ENCODE data around the gene DENND1A. TPM values are rescaled to one million over a fixed set of nuclear protein-coding genes. Genes with fewer than 3 reads are reported as not detected.
"Not testable (repeated sequence)": the region's sequence is repeated elsewhere in the genome, so short reads cannot be mapped to it uniquely, and the experiment has no call there.

DENND1A gene
- total RNA-seq, 1 donor, result 35.6 TPM

DNA sequence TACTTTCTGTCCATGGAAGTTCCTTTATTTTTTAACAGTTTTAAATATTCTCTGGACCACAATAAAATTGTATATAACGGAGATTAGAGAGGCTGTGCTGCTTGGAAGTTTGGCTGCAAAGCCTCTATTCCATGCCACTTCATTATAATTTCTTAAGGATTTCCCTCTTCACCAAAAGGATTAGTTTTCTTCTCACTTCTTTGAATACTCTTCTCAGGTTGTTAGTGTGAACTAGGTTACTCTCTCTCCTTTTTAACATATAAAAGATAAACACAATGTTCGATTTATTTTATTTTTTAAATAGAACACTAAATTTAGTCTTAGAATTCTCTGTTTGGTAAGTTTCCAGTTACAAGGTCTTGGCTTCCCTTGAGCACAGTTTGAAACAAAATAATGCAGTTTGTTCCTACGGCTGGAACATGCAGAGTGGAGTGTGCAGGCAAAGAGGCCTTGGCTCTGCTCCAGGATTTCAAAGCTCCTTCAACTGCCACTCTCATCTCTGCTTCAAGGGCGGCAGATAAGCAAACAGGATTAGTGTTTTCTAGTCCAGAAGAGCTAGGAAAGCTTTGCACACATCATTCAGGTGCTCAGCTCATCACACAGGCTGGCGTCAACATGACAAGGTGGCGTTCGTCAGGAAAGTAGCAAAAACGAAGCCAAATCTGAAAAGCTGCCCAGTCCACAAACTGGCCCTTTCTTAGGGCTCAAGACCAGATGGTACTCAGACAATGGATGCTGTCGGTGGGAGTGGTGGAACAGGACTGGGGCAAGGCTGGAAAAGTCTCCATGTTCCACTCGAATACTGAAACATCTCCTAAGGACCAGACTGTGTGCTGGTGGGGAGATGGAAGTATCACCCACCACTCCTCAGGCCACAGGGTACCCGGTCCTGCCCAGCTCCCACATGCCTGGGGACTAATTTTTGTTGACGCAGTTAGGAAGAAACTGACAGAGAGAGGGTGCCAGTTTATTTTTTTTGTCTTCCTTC lies 287.3 kb downstream of the DENND1A start:
- Histone ChIP-seq H3K27me3 (ENCODE audit: insufficient read depth, low read length) (no peaks in the 10 kb centered on the region), H3K9me3 (ENCODE audit: low read depth, low read length) (no peaks in the 10 kb centered on the region), H3K4me3 (ENCODE audit: low read length) (no peak overlapping the region), H3K4me1 (ENCODE audit: insufficient read depth, low read length) (peaks cover 17% of the 10 kb centered on the region)

DNA sequence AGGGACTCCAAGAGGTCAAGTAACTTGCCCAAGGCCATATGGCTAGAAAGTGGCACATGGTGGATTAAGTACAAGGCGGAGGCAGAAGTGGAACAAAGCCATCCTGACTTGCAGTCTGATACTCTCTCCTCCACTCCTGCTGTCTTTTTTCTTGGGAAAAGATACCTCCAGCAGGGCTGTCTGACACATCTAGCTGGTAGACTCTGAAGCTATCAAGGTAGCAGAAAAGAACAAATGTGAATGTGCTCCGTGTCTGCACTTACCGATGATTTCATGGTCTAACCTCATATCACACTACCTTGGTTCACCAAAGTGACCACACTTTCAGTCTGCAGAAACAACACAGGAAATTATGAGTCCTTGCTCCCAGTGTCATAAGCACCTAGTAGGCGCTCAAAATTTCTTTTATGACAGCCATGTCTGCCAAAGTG lies 289.1 kb downstream of the DENND1A start:
- no peaks in the 10 kb centered on the region for H3K9me3 ChIP-seq (ENCODE audit: low read depth, low read length)
- H3K4me3 ChIP-seq (ENCODE audit: low read length), result no peak overlapping the region
- no peaks in the 10 kb centered on the region for H3K27me3 ChIP-seq (ENCODE audit: insufficient read depth, low read length)
- H3K4me1 ChIP-seq (ENCODE audit: insufficient read depth, low read length), result peaks cover 19% of the 10 kb centered on the region

DNA sequence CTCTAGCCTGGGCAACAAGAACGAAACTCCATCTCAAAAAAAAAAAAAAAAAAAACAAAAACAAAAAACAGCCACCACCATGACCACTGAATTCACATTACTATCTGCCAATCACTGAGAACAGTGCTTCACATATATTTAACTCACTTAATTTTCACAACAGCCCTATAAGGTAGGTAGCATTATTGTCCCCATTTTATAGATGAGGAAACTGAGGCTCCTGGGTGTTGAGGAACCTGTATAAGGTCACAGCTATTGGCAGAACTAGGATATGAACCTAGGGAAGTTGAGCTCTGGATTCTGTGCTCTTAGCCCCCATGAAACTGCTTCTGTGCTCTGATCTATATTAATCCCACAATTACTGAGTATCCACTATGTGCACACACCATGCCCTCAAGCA lies 290.2 kb downstream of the DENND1A start:
- H3K4me3 ChIP-seq (ENCODE audit: low read length), result no peak overlapping the region
- H3K4me1 ChIP-seq (ENCODE audit: insufficient read depth, low read length), result peaks cover 19% of the 10 kb centered on the region
- no peaks in the 10 kb centered on the region for H3K27me3 ChIP-seq (ENCODE audit: insufficient read depth, low read length)
- no peaks in the 10 kb centered on the region for H3K9me3 ChIP-seq (ENCODE audit: low read depth, low read length)

DNA sequence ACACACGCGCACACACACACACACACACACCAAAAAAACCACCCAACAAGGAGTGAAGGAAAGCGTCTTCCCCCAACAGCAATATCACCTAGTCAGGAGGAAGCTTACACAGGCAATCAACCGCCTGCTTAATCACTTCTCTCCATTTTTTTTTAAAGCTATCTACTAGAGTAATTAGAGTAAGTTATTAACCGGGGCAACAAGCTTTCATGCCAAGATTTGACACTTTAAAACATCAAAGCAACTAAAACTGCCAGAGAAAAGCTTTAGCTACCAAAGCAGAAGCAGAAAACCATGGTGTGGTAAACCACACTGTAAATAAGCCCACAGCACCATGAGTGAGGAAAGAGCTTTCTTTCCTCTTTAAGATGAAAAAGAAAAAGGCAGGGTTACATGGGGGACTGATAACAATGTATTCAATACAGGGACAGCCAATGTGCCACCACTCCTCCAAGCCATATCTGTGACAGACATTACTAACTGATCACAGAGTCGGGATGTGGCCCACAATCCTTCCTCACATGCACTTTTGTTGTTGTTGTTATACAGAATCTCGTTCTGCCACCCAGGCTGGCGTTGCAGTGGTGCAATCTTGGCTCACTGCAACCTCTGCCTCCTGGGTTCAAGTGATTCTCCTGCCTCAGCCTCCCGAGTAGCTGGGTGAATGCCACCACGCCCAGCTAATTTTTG lies 291.8 kb downstream of the DENND1A start:
- H3K9me3 ChIP-seq (ENCODE audit: low read depth, low read length), result no peaks in the 10 kb centered on the region
- H3K27me3 ChIP-seq (ENCODE audit: insufficient read depth, low read length), result no peaks in the 10 kb centered on the region
- peaks cover 19% of the 10 kb centered on the region for H3K4me1 ChIP-seq (ENCODE audit: insufficient read depth, low read length)
- peak overlapping the region; percentile 10 for H3K4me3 ChIP-seq (ENCODE audit: low read length)

DNA sequence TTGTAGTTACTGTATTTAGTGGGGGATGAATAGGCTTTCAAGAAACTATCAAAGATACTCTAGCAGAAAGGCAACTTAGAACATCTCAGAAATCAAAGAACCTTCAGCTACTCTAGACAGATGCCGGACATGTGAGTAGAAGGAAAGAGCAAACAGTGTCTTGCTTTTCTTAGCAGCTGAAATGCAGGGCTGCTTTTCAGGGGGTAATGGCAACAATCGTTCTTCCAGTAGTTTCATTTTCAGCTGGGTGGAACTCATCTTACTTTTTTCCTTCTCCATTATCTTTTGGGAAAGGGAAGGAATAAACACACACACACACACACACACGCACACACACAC lies 292.4 kb downstream of the DENND1A start:
- Histone ChIP-seq H3K4me3 (ENCODE audit: low read length) (peak overlapping the region; percentile 10), H3K9me3 (ENCODE audit: low read depth, low read length) (no peaks in the 10 kb centered on the region), H3K4me1 (ENCODE audit: insufficient read depth, low read length) (peaks cover 19% of the 10 kb centered on the region), H3K27me3 (ENCODE audit: insufficient read depth, low read length) (no peaks in the 10 kb centered on the region)

DNA sequence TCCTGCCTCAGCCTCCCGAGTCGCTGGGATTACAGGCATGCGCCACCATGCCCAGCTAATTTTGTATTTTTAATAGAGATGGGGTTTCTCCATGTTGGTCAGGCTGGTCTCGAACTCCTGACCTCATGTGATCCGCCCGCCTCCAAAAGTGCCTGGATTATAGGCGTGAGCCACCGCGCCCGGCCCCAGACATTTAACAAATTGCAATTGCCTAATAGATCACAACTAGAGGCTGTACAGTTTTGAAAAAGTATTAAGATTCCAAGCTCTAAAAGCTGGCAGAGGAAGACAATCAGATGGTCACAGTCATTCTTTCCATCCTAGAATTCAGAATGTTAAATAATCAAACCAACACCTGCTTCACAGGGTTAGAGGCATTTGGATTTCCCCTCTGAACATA lies 293.1 kb downstream of the DENND1A start:
- not testable (repeated sequence) for H3K4me3 ChIP-seq (ENCODE audit: low read length); H3K27me3 ChIP-seq (ENCODE audit: insufficient read depth, low read length); H3K9me3 ChIP-seq (ENCODE audit: low read depth, low read length)
- peaks cover 19% of the 10 kb centered on the region for H3K4me1 ChIP-seq (ENCODE audit: insufficient read depth, low read length)

DNA sequence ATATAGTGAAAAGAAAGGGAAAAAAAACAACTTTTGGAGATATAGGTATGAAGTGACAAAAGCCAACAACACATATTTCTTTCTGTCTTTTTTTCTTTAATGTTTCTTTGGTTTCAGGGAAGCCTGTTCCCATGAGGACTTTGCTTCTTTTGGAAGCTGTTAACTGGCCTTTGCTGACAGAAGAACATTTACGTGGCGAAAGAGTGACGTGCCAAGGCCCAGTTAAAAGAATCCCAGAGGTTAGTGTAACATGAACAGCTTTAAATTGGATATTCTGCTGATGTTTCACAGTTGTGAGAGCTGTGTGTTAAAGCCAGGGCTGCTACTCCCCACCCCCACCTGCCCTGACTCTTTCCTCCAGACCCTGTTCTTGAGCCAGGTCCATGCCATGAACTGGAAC lies 298.1 kb downstream of the DENND1A start:
- Histone ChIP-seq H3K4me3 (ENCODE audit: low read length) (no peak overlapping the region), H3K9me3 (ENCODE audit: low read depth, low read length) (no peaks in the 10 kb centered on the region), H3K4me1 (ENCODE audit: insufficient read depth, low read length) (no peaks in the 10 kb centered on the region), H3K27me3 (ENCODE audit: insufficient read depth, low read length) (no peaks in the 10 kb centered on the region)

DNA sequence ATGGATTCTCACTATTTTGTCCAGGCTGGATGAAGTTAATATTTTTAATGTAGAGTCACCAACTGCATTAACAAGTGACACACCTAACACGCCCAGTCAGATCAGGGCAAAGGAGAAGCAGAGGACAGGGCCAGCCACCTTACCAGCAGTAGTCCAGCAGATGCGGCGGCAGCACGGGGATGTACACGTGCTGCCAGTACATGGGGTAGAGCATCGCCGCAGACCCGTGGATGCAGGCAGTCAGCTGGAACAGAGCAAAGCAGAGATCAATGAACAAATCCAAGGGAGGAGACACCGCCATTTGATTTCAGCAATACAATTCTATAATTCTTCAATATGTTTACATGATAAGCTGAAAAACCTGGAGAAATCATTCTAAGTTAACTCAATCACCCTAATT lies 299.7 kb downstream of the DENND1A start:
- no peak overlapping the region for H3K4me3 ChIP-seq (ENCODE audit: low read length)
- H3K4me1 ChIP-seq (ENCODE audit: insufficient read depth, low read length), result no peaks in the 10 kb centered on the region
- no peaks in the 10 kb centered on the region for H3K9me3 ChIP-seq (ENCODE audit: low read depth, low read length)
- no peaks in the 10 kb centered on the region for H3K27me3 ChIP-seq (ENCODE audit: insufficient read depth, low read length)

DNA sequence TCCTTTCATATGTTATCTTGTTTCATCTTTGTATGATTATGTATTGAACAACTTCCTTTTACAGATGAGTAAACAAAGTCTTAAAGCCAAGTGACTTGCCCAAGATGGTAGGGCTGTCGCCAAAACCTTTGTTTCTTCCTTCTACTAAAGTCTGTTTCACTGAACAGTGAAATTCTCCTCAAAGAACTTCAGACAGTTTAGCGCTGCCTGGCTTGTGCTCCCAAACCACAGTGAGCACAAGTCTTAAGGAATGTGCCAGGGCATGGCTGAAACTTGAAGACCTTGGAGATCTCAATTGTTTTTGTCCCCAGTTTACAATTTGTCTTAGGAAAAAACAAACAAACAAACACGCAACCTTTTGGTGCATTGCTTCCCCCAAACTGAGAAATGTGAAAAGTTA lies 300.4 kb downstream of the DENND1A start:
- no peaks in the 10 kb centered on the region for H3K9me3 ChIP-seq (ENCODE audit: low read depth, low read length)
- H3K4me1 ChIP-seq (ENCODE audit: insufficient read depth, low read length), result no peaks in the 10 kb centered on the region

DNA sequence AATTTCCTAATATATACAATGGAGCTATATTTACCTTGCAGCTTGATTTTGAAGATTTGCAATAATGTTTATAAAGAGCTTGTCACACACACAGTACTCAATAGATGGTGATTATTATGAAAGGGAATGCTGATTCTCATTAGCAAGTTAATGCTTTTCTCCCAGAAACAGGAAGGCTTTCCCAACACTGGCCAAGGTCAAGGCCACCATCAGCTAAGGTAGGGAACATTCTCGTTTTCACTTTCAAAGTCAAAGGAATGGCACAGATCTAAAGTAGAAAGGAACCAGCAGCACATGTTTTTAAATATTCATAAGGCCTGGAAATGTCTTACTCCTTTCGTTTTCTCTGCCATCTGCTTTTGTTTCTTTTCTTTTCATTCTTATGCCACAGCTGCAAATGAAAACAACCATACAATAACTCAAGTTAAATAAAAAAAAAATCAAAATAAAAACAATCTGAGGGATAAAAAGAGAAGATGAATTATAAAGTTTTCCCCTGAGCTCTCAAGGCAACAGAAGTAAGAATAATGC lies 307.1 kb downstream of the DENND1A start:
- Histone ChIP-seq H3K4me3 (ENCODE audit: low read length) (no peak overlapping the region), H3K9me3 (ENCODE audit: low read depth, low read length) (no peaks in the 10 kb centered on the region), H3K4me1 (ENCODE audit: insufficient read depth, low read length) (no peaks in the 10 kb centered on the region), H3K27me3 (ENCODE audit: insufficient read depth, low read length) (no peaks in the 10 kb centered on the region)

More for the DNA sequence above, 300.4 kb downstream of the DENND1A start:
- Histone ChIP-seq H3K4me3 (ENCODE audit: low read length) (no peak overlapping the region), H3K27me3 (ENCODE audit: insufficient read depth, low read length) (no peaks in the 10 kb centered on the region)

DNA sequence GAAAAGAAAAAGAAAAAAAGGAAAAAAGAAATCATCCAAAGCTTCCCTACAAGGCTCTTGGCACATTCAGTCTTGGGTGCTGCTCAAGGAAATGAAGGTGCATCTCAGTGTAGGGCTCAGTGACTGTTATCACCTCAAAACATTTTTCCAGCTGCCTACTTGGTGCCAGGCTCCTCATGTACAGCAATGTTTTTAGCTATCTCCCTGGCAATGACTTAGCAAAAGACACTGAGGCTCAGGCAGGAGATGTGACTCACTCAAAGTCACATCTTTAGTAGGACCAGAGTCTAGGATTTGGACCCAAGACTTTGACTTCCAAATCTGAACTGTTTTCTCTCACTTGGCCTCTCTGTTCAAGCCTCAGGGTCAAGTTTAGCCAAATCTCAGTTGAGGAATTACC lies 309.7 kb downstream of the DENND1A start:
- Histone ChIP-seq H3K4me3 (ENCODE audit: low read length) (no peak overlapping the region), H3K4me1 (ENCODE audit: insufficient read depth, low read length) (no peaks in the 10 kb centered on the region), H3K27me3 (ENCODE audit: insufficient read depth, low read length) (no peaks in the 10 kb centered on the region), H3K9me3 (ENCODE audit: low read depth, low read length) (no peaks in the 10 kb centered on the region)

DNA sequence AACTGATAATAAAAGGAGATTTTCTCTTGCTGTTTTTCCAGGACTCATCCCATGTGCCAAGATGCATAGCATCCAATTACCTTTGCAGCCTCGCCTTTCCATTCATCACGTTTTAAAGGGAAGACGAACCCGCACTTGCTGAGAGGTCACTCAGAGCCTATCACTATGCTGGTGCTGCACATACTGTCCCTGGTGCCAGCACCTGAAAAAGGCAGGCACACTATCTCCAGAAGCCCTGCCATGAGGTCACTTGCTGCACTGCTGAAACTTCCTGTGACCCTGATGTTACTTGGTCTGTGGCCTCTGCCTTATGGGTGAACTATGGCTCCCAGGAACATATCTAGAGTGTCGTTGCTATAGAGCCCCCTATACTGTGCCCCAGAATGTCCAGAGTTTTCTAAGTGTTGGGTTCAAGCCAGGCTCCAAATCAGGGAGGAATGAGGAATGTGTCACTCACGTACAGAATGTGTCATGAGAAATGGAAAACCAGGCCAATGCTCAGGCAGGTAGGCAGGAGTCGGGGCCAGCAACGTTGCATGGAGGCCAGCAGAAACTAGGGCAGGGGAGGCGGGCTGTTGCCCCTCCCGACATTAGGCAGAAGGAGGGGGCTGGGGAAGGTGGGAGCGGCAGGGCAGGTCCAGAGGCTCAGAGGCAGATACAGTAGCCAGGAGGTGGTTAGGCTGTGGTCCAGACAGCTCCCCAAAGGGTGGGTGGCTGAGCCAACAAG lies 311.8 kb downstream of the DENND1A start:
- Histone ChIP-seq H3K4me3 (ENCODE audit: low read length) (no peak overlapping the region), H3K9me3 (ENCODE audit: low read depth, low read length) (no peaks in the 10 kb centered on the region), H3K27me3 (ENCODE audit: insufficient read depth, low read length) (no peaks in the 10 kb centered on the region), H3K4me1 (ENCODE audit: insufficient read depth, low read length) (no peaks in the 10 kb centered on the region)

DNA sequence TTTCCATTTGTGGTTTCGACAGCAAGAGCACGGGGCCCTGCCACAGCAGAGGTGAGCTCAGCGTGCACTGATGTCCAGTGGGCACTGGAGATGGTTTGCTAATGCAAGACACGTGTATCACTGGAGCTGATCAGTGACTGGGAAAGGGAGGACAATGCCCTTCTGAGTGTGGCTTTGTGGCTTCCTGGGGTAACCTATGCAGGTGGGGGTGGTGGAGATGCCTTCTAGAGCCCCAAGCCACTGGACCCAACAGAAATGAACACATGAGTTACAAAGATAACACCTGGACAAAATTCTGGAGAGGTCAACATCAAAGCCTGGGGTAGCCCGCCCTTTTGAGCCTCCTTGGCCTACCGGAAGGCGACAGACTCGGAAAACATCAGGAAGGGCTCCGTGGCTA lies 312.6 kb downstream of the DENND1A start:
- H3K9me3 ChIP-seq (ENCODE audit: low read depth, low read length), result no peaks in the 10 kb centered on the region
- no peaks in the 10 kb centered on the region for H3K27me3 ChIP-seq (ENCODE audit: insufficient read depth, low read length)
- H3K4me1 ChIP-seq (ENCODE audit: insufficient read depth, low read length), result no peaks in the 10 kb centered on the region
- H3K4me3 ChIP-seq (ENCODE audit: low read length), result no peak overlapping the region

DNA sequence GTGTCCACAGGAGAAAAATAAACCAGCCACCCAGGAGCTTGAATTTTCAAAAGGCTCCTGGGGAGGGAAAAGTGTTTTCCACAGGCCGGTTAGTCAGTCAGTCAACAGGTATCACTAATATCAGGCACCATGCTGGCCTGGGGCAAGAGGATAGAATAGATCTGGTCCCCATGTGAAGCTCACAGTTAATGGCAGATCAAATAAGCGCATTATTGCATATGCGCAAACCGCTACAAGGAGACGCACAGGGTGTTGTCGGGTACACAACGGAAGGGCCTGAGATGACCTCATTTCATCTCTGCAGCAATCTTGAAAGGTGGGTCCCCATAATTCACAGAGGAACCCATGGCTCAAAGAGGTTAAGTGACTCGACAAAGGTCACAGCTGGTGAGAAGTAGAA lies 313.2 kb downstream of the DENND1A start:
- no peaks in the 10 kb centered on the region for H3K4me1 ChIP-seq (ENCODE audit: insufficient read depth, low read length)
- no peaks in the 10 kb centered on the region for H3K27me3 ChIP-seq (ENCODE audit: insufficient read depth, low read length)
- H3K9me3 ChIP-seq (ENCODE audit: low read depth, low read length), result no peaks in the 10 kb centered on the region
- no peak overlapping the region for H3K4me3 ChIP-seq (ENCODE audit: low read length)

DNA sequence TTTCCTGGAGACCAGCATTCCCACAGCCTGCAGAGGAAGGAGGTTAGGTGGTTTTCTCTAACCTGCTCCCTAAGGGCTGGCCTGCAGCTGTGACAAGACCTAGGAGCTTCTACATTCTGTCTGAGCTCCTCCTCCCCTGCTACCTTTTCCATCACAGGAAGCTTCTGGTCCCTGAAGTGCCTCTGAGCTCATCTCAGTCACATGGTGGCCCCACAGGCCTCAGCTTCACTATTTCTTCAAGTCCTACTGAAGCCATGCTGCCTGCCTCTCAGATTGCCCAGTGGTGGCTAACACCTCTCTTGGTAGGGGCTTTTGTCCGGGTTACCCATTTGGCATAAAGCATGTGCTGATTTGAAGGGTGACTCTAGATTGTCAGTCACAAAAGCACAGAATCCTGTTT lies 314.5 kb downstream of the DENND1A start:
- Histone ChIP-seq H3K4me3 (ENCODE audit: low read length) (no peak overlapping the region), H3K27me3 (ENCODE audit: insufficient read depth, low read length) (no peaks in the 10 kb centered on the region), H3K4me1 (ENCODE audit: insufficient read depth, low read length) (no peaks in the 10 kb centered on the region), H3K9me3 (ENCODE audit: low read depth, low read length) (no peaks in the 10 kb centered on the region)
